ENCODE results near the gene ARL5A.
"Not testable (repeated sequence)": the region's sequence is repeated elsewhere in the genome, so short reads cannot be mapped to it uniquely, and the experiment has no call there.

The ARL5A gene

GRCh38 chr2:151795646-151796240 is 32.5 kb downstream of the ARL5A start:
- DNase-seq (ENCODE audit: low read depth in 2 of 2), result no peak

- DNase-seq (ENCODE audit: low read depth in 2 of 2), result not testable (repeated sequence)
Measured at GRCh38 chr2:151794422-151794821, 33.8 kb downstream of the ARL5A start.

- DNase-seq (ENCODE audit: low read depth in 2 of 2), result no peak
Measured at GRCh38 chr2:151793123-151793522, 35.1 kb downstream of the ARL5A start.

- no peak for DNase-seq (ENCODE audit: low read depth in 2 of 2)
Measured at GRCh38 chr2:151792589-151792988, 35.6 kb downstream of the ARL5A start.

GRCh38 chr2:151791545-151791944 is 36.7 kb downstream of the ARL5A start:
- DNase-seq (ENCODE audit: low read depth in 2 of 2), result no peak

- DNase-seq (ENCODE audit: low read depth in 2 of 2), result no peak
Measured at GRCh38 chr2:151790689-151791088, 37.5 kb downstream of the ARL5A start.

GRCh38 chr2:151789055-151789834 is 39.0 kb downstream of the ARL5A start:
- no peak for DNase-seq (ENCODE audit: low read depth in 2 of 2)

DNA sequence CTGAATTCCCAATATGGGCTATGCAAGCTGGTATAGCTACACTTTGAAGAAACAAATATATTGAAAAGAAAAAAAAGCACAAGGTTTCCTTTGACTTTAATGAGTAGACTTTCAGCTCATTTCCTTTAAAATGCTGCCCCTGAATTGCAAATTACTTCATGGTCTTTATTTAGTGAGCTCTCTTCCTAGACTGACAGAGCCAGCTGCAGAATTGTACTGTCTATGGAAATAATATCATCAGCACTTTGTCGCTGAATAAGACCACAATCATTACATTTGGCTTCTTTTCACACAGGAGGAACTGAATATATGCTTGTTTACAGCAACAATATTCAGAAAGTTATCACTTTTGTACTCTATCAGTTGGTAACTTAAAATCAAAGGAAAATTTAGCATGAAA is 41.7 kb downstream of the ARL5A start:
- no peak for DNase-seq (ENCODE audit: low read depth in 2 of 2)

DNA sequence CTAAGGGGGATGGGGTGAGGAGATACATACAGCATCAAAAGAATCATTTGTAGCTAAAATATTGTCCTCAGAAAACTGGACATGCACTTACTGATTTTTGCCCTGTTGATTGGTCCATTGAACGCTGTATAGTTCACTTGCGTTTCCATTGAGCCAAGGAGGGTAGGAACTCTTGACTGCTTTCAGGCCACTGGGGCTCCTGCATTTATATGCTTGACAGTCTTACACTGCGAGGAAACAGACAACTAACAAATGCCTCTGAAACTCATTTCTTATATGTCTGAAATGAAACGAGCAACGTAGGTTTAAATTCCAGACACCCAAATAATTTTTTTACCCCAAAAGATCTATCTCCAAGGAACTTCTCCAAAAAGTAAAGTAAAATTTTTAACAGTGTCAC is 42.1 kb downstream of the ARL5A start:
- no peak for DNase-seq (ENCODE audit: low read depth in 2 of 2)

DNA sequence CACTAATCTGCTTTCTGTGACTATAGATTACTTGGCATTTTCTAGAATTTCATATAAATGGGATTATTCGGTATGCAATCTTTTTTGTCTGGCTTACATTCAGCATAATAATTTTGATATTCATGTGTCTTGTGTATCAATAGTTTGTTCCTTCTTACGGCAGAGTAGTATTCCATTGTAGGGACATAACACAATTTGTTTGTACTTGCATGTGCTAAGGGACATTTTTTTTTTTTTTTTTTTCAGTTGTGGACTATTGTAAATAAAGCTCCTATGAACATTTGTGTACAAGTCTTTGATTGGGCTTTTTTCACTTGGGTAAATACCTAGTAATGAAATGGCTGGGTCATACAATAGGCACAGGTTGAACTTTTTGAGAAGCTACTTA is 45.1 kb downstream of the ARL5A start:
- DNase-seq (ENCODE audit: low read depth in 2 of 2), result no peak

- DNase-seq (ENCODE audit: low read depth in 2 of 2), result no peak
Measured at GRCh38 chr2:151782378-151783132, 45.7 kb downstream of the ARL5A start.

DNA sequence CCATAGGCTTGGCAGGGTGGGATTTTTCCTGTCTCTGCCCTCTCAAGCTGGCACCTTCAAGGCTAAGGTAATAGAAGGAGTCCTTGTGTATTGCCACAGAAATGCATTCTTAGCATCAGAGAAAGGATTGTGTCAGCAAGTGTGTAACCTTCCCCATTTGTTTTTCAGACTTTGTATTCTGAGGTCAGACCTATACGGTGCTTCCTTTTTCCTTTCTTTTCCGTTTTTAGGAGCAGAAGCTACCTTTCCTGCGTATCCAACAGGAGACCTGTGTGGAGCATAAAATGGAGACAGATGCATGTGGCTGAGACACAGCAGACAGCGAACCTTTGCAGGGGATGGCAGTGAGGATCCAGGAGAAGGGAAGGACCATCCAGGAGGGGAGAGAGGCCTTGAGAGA is 46.6 kb downstream of the ARL5A start:
- no peak for DNase-seq (ENCODE audit: low read depth in 2 of 2)

- DNase-seq (ENCODE audit: low read depth in 2 of 2), result no peak
Measured at GRCh38 chr2:151780938-151781337, 47.3 kb downstream of the ARL5A start.

GRCh38 chr2:151777935-151778334 is 50.3 kb downstream of the ARL5A start:
- DNase-seq (ENCODE audit: low read depth in 2 of 2), result no peak

DNA sequence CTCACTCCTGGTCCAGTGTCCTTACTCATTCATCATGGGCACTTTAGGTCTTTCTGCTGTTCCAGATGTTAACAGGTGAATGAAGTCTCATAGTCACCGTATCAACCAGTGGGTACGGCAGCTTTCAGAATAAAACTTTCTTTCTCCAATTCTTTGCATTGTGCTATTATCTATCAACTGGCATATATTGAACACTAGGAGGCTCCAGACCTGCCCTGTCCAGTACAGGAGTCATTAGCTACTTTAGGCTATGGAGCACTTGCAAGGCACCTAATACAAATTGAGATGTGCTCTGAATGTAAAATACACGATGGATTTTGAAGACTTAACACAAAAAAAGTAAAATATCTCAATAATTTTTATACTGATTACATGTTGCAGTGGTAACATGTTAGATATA is 50.7 kb downstream of the ARL5A start:
- DNase-seq (ENCODE audit: low read depth in 2 of 2), result no peak

GRCh38 chr2:151776367-151776766 is 51.9 kb downstream of the ARL5A start:
- no peak for DNase-seq (ENCODE audit: low read depth in 2 of 2)

GRCh38 chr2:151775057-151775740 is 53.0 kb downstream of the ARL5A start:
- no peak for DNase-seq (ENCODE audit: low read depth in 2 of 2)

DNA sequence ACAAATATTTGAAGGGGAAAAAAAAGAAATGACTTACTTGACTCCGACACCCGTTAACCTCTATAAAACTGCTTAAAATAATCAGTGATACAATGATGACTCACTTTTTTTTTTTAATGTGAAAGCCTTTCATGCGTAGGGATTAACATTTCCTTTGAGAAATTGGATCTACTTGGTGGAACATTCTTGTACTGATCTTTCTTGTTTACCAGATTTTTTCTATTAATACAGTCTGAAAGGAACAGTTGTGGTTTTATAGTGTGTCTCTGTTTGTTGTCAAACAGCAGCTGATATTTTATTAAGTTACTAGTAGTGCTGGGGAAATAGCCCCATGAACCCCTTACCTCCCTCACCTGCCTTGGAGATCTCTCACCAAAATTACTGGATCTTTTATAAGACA is 53.7 kb downstream of the ARL5A start:
- DNase-seq (ENCODE audit: low read depth in 2 of 2), result no peak

- no peak for DNase-seq (ENCODE audit: low read depth in 2 of 2)
Measured at GRCh38 chr2:151771599-151772358, 56.4 kb downstream of the ARL5A start.

DNA sequence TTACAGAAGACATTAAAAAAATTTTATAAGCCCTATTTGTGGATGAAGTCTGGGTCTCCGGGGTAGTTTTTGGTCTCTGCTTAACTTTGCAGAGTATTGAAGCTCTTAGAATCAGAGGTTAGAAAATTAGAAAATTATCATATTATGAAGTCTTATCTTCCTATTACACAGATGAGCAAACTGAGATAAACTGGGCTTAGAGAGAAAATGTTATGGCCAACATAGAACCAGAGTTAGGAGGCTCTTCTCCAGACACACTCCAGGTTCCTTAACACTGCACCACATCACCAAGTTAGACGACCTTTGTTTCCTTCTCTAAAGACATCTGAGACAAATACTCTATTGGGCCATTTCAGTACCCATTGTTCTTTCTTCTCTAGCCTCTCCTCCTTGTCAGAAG is 57.2 kb downstream of the ARL5A start:
- no peak for DNase-seq (ENCODE audit: low read depth in 2 of 2)

DNA sequence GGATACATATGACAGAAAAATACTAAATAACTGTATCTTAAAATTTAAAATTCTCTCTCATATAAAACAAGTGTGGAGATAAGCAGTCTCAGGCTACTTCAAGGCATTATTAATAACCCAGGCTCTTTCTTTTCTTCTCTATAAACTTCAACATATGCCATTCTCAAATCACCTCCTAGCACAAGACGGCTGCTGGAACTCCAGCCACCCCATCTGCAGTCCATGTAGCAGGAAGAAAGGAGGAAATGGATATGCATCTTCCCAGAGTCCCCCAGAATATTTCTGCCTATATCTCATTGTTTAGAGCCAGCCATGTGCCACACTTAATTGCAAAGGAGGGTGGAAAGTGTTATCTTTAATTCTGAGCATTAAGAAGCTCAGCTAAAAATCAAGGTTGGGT is 58.6 kb downstream of the ARL5A start:
- DNase-seq (ENCODE audit: low read depth in 2 of 2), result no peak

GRCh38 chr2:151767536-151767935 is 60.7 kb downstream of the ARL5A start:
- DNase-seq (ENCODE audit: low read depth in 2 of 2), result no peak
